Hepatocyte (in vitro differentiated cells): ENCODE measurements around the gene PTPN14. TPM values are rescaled to one million over a fixed set of nuclear protein-coding genes. Genes with fewer than 3 reads are reported as not detected.

Experiments used
- DNase-seq: peaks from one replicate; pipeline ENCODE4 v3.0.0-alpha.2; 2016; ENCODE audit warnings: low spot score
- H2AFZ ChIP-seq: fragments of 200-600 bp; sonication (generic); 2 replicates; pipeline ENCODE4 v1.6.0; 2016; ENCODE audit warnings: antibody characterized with exemption, mild to moderate bottlenecking
- H3K27ac ChIP-seq: fragments of 200-600 bp; sonication (generic); 2 replicates; pipeline ENCODE4 v1.5.1; 2016; ENCODE audit warnings: mild to moderate bottlenecking
- H3K27me3 ChIP-seq: fragments of 200-600 bp; sonication (generic); 2 replicates; pipeline ENCODE4 v1.6.1; 2016
- H3K36me3 ChIP-seq: fragments of 200-600 bp; sonication (generic); replicated peaks from 2 replicates; pipeline ENCODE4 v1.5.1; 2016; ENCODE audit warnings: low read depth; ENCODE audit not compliant: insufficient read depth
- H3K4me1 ChIP-seq: fragments of 200-600 bp; sonication (generic); 2 replicates; pipeline ENCODE4 v1.5.1; 2016; ENCODE audit warnings: mild to moderate bottlenecking, moderate library complexity; ENCODE audit not compliant: insufficient read depth
- H3K4me2 ChIP-seq: fragments of 200-600 bp; sonication (generic); 2 replicates; pipeline ENCODE4 v1.6.0; 2016
- H3K4me3 ChIP-seq: fragments of 200-600 bp; sonication (generic); 2 replicates; pipeline ENCODE4 v1.5.1; 2016; ENCODE audit warnings: mild to moderate bottlenecking
- H3K79me2 ChIP-seq: fragments of 200-600 bp; sonication (generic); 2 replicates; pipeline ENCODE4 v1.6.0; 2017; ENCODE audit warnings: mild to moderate bottlenecking
- H3K9me2 ChIP-seq: fragments of 200-600 bp; sonication (generic); replicated peaks from 2 replicates; pipeline ENCODE4 v1.6.0; 2017; ENCODE audit warnings: mild to moderate bottlenecking; ENCODE audit not compliant: insufficient read depth
- H3K9me3 ChIP-seq: fragments of 200-600 bp; sonication (generic); 2 replicates; pipeline ENCODE4 v1.5.1; 2016; ENCODE audit warnings: low read depth, mild to moderate bottlenecking
- H4K20me1 ChIP-seq: fragments of 200-600 bp; sonication (generic); 2 replicates; pipeline ENCODE4 v1.6.0; 2016; ENCODE audit warnings: mild to moderate bottlenecking; ENCODE audit not compliant: insufficient read depth, poor library complexity, severe bottlenecking
- EZH2 ChIP-seq: fragments of 200-600 bp; sonication (generic); IDR thresholded peaks from 2 replicates; pipeline ENCODE4 v1.6.1; 2016; ENCODE audit warnings: antibody characterized with exemption, mild to moderate bottlenecking, borderline replicate concordance
- EZH2phosphoT487 ChIP-seq: fragments of 200-600 bp; sonication (generic); IDR thresholded peaks from one replicate; pipeline ENCODE4 v1.6.1; 2018; ENCODE audit warnings: antibody characterized with exemption, mild to moderate bottlenecking, low read depth, moderate library complexity; ENCODE audit not compliant: unreplicated experiment, severe bottlenecking
- WGBS: methylation state at CpG from one replicate; pipeline ENCODE4 v1.1.6; 2016; ENCODE audit warnings: low lambda C conversion rate; ENCODE audit errors: missing lambda C conversion rate; 5-methylcytosine and 5-hydroxymethylcytosine counted together
- polyA plus RNA-seq: library from polyadenylated mRNA; unstranded; fragments of >200 nt; fragmentation: Nextera tagmentation; extraction: Ambion mirVana; gene quantifications from 2 replicates; pipeline ENCODE4 v1.2.1, GENCODE V29; 2016
- total RNA-seq: library from RNA; depleted of rRNA; stranded (reverse); fragments of >200 nt; gene quantifications from 2 replicates; pipeline ENCODE4 v1.2.3, GENCODE V29; 2014
- TF ChIP-seq, protein P1 (sequence below): fragments of 200-600 bp; sonication (generic); IDR thresholded peaks from 2 replicates; pipeline ENCODE4 v1.5.1; 2016; ENCODE audit warnings: antibody characterized with exemption, mild to moderate bottlenecking; ENCODE audit not compliant: poor library complexity

PTPN14 gene
- total and polyA plus RNA-seq, 2 experiments from 2014 or later: 9.5 to 21.7 TPM

DNA sequence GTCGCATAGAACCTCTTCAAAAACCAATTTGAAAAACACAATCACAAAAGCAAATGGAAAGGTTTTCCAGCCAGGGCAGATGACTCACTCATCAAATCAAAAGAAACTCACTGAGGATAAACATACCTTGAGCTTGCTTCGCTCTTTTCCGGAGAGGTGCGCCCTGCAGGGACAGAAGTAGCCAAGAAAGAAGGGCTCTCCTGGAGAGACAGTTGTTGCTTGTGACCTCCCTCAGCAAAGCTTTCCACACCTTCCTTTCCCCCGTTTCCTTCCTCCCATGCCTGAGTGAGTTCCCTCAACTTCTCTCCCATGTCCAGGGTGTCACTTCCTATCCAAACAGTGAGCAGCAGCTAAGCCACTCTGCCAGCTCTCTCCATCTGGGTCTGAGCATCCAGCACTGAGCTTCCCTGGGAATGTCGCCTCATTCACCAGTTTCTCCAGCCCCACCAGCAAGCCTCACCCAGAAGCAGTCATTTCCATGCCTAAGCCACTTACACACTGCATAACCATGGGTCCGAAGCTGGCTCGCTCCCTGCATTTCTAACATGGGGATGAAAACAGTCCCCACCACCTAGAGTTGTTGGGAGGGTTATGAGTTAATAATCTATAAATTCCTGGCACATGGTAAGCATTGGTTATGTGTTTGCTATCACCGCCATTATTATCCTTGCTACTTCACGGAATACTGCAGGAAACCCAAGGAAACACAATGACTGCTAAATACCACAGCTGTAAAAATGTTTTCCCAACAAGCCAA lies 75.0 kb downstream of the PTPN14 start:
- Histone ChIP-seq H2AFZ (no peak overlapping the region), H3K4me3 (no peak overlapping the region), H3K36me3 (no peaks in the 10 kb centered on the region), H3K9me2 (no peaks in the 10 kb centered on the region), H3K4me2 (peak overlapping the region; percentile 64), H4K20me1 (no peaks in the 10 kb centered on the region), H3K27me3 (no peaks in the 10 kb centered on the region), H3K79me2 (peaks cover 82% of the 10 kb centered on the region), H3K4me1 (peaks cover 50% of the 10 kb centered on the region), H3K9me3 (no peaks in the 10 kb centered on the region), H3K27ac (peak overlapping the region; percentile 86)
- TF ChIP-seq, protein P1, sequence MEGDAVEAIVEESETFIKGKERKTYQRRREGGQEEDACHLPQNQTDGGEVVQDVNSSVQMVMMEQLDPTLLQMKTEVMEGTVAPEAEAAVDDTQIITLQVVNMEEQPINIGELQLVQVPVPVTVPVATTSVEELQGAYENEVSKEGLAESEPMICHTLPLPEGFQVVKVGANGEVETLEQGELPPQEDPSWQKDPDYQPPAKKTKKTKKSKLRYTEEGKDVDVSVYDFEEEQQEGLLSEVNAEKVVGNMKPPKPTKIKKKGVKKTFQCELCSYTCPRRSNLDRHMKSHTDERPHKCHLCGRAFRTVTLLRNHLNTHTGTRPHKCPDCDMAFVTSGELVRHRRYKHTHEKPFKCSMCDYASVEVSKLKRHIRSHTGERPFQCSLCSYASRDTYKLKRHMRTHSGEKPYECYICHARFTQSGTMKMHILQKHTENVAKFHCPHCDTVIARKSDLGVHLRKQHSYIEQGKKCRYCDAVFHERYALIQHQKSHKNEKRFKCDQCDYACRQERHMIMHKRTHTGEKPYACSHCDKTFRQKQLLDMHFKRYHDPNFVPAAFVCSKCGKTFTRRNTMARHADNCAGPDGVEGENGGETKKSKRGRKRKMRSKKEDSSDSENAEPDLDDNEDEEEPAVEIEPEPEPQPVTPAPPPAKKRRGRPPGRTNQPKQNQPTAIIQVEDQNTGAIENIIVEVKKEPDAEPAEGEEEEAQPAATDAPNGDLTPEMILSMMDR: no peak
- no peak for TF ChIP-seq EZH2
- TF ChIP-seq EZH2phosphoT487: no peak
- DNase-seq: peak; percentile 49
- 71% methylated on average over 10 of the region's 10 CpGs for WGBS

DNA sequence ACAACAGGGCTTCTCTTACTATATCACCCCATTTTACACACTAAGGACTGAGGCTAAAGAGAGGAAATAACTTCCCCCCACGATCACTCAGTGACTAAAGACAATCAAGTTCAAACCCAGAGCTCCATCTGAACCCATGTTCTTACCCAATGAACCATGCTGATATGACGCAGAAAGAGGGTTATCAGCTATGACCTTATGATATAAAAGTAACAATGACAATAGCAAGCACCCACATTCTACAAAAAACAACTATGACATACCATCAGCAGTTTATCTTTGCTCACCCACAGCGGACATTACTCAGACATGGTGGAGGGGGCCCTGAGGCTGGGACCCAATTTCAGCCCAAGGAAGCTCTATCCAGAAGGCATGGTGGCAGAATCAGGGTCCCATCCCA lies 75.7 kb downstream of the PTPN14 start:
- Histone ChIP-seq H3K36me3 (no peaks in the 10 kb centered on the region), H3K27me3 (no peaks in the 10 kb centered on the region), H3K27ac (peak overlapping the region; percentile 86), H3K4me2 (peak overlapping the region; percentile 64), H2AFZ (no peak overlapping the region), H3K4me1 (peaks cover 50% of the 10 kb centered on the region), H3K9me3 (no peaks in the 10 kb centered on the region), H3K9me2 (no peaks in the 10 kb centered on the region), H3K79me2 (peaks cover 82% of the 10 kb centered on the region), H4K20me1 (no peaks in the 10 kb centered on the region), H3K4me3 (no peak overlapping the region)
- TF ChIP-seq EZH2 (no peak), EZH2phosphoT487 (no peak)
- TF ChIP-seq, protein P1: no peak
- DNase-seq: no peak
- WGBS: 96% methylated on average over 3 of the region's 3 CpGs

DNA sequence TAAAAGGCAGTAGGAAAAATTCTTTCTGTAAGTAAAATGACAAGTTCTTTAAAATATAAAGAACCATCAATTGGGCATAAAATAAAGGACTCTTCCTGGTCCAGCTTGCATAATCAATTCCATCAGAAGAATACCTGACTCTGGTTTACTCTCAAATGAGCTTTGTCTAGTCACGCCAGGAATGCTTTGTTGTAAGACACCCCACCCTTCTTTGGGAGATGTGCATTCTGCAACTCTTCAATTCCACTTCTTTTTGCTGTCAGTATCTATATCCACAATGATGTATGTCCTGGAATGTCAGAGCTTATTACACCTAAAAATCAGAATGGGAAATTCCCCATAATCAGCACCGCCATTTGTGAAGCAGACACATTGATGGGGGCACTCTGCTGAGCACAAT lies 76.1 kb downstream of the PTPN14 start:
- Histone ChIP-seq H3K4me1 (peaks cover 50% of the 10 kb centered on the region), H3K4me2 (no peak overlapping the region), H3K9me3 (no peaks in the 10 kb centered on the region), H3K9me2 (no peaks in the 10 kb centered on the region), H4K20me1 (no peaks in the 10 kb centered on the region), H2AFZ (no peak overlapping the region), H3K27ac (peak overlapping the region; percentile 86), H3K27me3 (no peaks in the 10 kb centered on the region), H3K4me3 (no peak overlapping the region), H3K79me2 (peaks cover 81% of the 10 kb centered on the region), H3K36me3 (no peaks in the 10 kb centered on the region)
- WGBS: 92% methylated on average over 2 of the region's 2 CpGs
- TF ChIP-seq, protein P1: no peak
- no peak for TF ChIP-seq EZH2phosphoT487
- no peak for DNase-seq
